Progenitor cell of endocrine pancreas (in vitro differentiated cells): Measurements from ENCODE around the gene C3orf33. TPM values are rescaled to one million over a fixed set of nuclear protein-coding genes. Genes with fewer than 3 reads are reported as not detected.

ENCODE experiments used
- DNase-seq: peaks from one replicate; pipeline ENCODE4 v3.0.0; 2021; ENCODE audit warnings: low spot score; ENCODE audit not compliant: unreplicated experiment
- H3K27ac Mint-ChIP-seq: 2 replicates; pipeline ENCODE4 v1.8.0; 2021; ENCODE audit warnings: mild to moderate bottlenecking, moderate library complexity, mixed read lengths
- H3K27me3 Mint-ChIP-seq: 2 replicates; pipeline ENCODE4 v1.8.0; 2021; ENCODE audit warnings: mixed read lengths
- H3K36me3 Mint-ChIP-seq: 2 replicates; pipeline ENCODE4 v1.8.0; 2022; ENCODE audit warnings: mixed read lengths; ENCODE audit not compliant: insufficient read depth
- H3K4me1 Mint-ChIP-seq: 2 replicates; pipeline ENCODE4 v1.8.0; 2021; ENCODE audit warnings: low read depth, mixed read lengths
- H3K4me3 Mint-ChIP-seq: 2 replicates; pipeline ENCODE4 v1.8.0; 2021; ENCODE audit warnings: low read depth, mild to moderate bottlenecking, moderate library complexity, mixed read lengths
- H3K9me3 Mint-ChIP-seq: 2 replicates; pipeline ENCODE4 v1.8.0; 2021; ENCODE audit warnings: low read depth, mixed read lengths
- total RNA-seq: library from RNA; stranded (reverse); gene quantifications from 2 replicates; pipeline ENCODE4 v1.2.1, GENCODE V29; 2021
- TF ChIP-seq, protein P1 (sequence below): fragments of 200-600 bp; sonication (generic); IDR thresholded peaks from one replicate; pipeline ENCODE4 v1.5.0; 2021; ENCODE audit warnings: antibody characterized with exemption, mild to moderate bottlenecking; ENCODE audit not compliant: unreplicated experiment

The C3orf33 gene
- total RNA-seq, 1 donor from 2014 or later: 4.4 TPM

DNA sequence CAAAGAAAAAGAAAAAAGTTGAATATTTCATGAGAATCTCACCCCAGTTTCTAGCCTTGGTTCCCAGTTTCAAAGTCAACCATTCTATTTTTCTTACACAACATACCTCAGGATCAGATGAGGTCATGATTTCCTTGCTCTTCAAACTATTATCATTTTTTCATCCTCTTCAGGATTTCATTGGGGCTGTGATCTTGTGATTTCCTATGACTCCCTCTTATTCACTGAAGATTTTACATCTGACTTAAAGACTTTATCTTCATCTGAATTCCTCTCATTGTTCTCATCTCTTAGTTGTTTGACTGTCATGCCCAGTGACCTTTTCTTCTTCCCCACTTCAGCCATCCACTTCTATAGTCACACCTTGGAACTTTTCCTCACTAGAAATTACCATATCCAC is 3.1 kb upstream of the C3orf33 start:
- no peaks in the 10 kb centered on the region for H3K9me3 Mint-ChIP-seq
- peaks cover 1% of the 10 kb centered on the region for H3K4me1 Mint-ChIP-seq
- no peak for DNase-seq
- H3K27me3 Mint-ChIP-seq: peaks cover 4% of the 10 kb centered on the region
- H3K36me3 Mint-ChIP-seq: no peaks in the 10 kb centered on the region
- H3K27ac Mint-ChIP-seq: no peak overlapping the region
- H3K4me3 Mint-ChIP-seq: no peak overlapping the region
- TF ChIP-seq, protein P1, sequence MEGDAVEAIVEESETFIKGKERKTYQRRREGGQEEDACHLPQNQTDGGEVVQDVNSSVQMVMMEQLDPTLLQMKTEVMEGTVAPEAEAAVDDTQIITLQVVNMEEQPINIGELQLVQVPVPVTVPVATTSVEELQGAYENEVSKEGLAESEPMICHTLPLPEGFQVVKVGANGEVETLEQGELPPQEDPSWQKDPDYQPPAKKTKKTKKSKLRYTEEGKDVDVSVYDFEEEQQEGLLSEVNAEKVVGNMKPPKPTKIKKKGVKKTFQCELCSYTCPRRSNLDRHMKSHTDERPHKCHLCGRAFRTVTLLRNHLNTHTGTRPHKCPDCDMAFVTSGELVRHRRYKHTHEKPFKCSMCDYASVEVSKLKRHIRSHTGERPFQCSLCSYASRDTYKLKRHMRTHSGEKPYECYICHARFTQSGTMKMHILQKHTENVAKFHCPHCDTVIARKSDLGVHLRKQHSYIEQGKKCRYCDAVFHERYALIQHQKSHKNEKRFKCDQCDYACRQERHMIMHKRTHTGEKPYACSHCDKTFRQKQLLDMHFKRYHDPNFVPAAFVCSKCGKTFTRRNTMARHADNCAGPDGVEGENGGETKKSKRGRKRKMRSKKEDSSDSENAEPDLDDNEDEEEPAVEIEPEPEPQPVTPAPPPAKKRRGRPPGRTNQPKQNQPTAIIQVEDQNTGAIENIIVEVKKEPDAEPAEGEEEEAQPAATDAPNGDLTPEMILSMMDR: no peak

DNA sequence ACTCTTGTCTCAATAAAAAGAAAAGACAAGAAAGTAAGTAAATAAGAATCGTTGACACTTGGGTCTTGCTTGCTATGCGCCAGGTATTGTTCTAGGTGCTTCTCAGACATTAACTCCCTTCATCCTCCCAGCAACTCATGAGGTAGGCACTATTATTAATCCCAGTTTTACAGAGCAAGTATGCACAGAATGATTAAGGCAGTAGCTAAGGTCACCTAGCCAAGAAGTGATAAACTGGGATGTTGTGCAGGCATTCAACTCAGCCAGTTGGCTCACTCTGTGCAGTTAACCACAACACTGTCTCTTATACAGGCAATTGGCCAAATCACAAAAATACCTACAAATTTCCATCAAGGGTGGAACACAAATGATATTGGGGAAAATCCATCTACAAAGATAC is 1.7 kb upstream of the C3orf33 start:
- peaks cover 4% of the 10 kb centered on the region for H3K27me3 Mint-ChIP-seq
- peaks cover 1% of the 10 kb centered on the region for H3K4me1 Mint-ChIP-seq
- TF ChIP-seq, protein P1: no peak
- DNase-seq: no peak
- H3K9me3 Mint-ChIP-seq: no peaks in the 10 kb centered on the region
- H3K27ac Mint-ChIP-seq: no peak overlapping the region
- no peak overlapping the region for H3K4me3 Mint-ChIP-seq
- H3K36me3 Mint-ChIP-seq: peaks cover 4% of the 10 kb centered on the region

DNA sequence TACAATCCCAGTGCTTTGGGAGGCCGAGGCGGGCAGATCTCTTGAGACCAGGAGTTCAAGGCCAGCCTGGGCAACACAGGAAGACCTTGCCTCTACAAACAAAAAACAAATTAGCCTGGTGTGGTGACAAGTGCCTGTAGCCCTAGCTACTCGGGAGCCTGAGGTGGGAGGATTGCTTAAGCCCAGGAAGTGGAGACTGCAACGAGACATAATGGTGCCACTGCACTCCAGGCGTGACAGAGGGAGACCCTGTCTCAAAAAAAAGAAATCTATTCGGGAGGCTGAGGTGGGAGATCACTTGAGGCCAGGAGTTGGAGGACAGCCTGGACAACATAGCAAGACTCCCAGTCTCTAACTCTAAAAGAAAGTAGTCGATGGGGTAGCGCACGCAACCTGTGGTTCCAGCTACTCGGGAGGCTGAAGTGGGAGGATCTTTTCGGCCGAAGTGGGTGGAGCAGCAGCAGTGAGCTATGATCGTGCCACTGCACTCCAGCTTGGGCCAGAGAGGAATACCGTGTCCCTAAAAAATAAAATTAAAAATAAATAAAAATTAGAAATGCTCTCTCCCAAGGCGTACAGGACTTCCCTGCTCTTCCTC is 775 bp downstream of the C3orf33 start:
- H3K9me3 Mint-ChIP-seq: no peaks in the 10 kb centered on the region
- TF ChIP-seq, protein P1: no peak
- H3K36me3 Mint-ChIP-seq: peaks cover 8% of the 10 kb centered on the region
- peaks cover 4% of the 10 kb centered on the region for H3K27me3 Mint-ChIP-seq
- peak overlapping the region; percentile 87 for H3K4me3 Mint-ChIP-seq
- DNase-seq: no peak
- H3K27ac Mint-ChIP-seq: peak overlapping the region; percentile 95
- peaks cover 1% of the 10 kb centered on the region for H3K4me1 Mint-ChIP-seq

DNA sequence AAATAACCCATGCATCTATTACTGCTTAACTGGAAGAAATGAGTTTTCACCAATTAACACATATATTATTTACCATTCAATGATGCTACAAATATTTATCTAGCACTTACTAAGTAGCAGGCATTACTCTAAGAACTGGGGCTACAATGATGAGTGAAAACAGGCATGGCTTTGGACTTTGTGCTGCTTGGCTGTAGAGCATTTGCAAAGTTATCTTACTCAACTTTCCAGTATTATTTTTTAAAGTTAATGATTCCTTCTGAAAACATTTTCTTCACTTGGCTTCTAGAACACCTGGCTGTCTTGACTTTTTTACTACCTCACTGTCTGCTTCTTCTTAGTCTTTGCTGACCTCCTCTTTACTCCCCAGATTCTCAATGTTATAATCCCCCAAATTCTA is 1.8 kb downstream of the C3orf33 start:
- Mint-ChIP-seq H3K36me3 (peaks cover 13% of the 10 kb centered on the region), H3K9me3 (no peaks in the 10 kb centered on the region), H3K27me3 (peaks cover 2% of the 10 kb centered on the region), H3K27ac (no peak overlapping the region), H3K4me1 (peaks cover 1% of the 10 kb centered on the region), H3K4me3 (peak overlapping the region; percentile 63)
- TF ChIP-seq, protein P1: no peak
- no peak for DNase-seq

DNA sequence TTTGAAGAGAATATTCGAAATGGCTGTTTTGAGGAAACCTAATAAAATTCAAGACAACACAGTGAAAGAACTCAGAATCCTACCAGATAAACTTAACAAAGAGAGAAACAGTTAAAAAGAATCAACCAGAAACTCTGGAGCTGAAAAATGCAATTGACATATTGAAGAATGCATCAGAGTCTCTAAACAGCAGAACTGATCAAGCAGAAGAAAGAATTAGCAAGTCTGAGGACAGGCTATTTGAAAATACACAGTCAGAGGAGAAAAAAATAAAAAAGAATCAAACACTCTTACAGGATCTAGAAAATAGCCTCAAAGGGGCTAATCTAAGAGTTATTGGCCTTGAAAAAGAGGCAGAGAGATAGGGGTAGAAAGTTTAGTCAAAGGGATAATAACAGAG is 13.5 kb downstream of the C3orf33 start:
- Mint-ChIP-seq H3K4me1 (no peaks in the 10 kb centered on the region), H3K27me3 (no peaks in the 10 kb centered on the region), H3K4me3 (no peak overlapping the region), H3K36me3 (peaks cover 36% of the 10 kb centered on the region), H3K27ac (no peak overlapping the region), H3K9me3 (peaks cover 7% of the 10 kb centered on the region)
- no peak for DNase-seq
- TF ChIP-seq, protein P1: no peak
